AG09319 (cell line): Measurements from ENCODE around the gene DDIT3.
A peak's percentile ranks its signal among the peaks of the same experiment; 100 is the strongest.

ENCODE experiments used
- DNase-seq: peaks from one replicate; pipeline ENCODE4 v3.0.0-alpha.2; 2010; ENCODE audit warnings: low read depth; ENCODE audit errors: extremely low read depth
- CTCF ChIP-seq: IDR thresholded peaks from 2 replicates; pipeline ENCODE4 v1.5.1; 2011; ENCODE audit warnings: low read depth, mild to moderate bottlenecking, inconsistent platforms, low read length, moderate library complexity

DDIT3 gene

GRCh38 chr12:57547288-57548012 lies 27.1 kb upstream of the DDIT3 start:
- DNase-seq, result no peak

GRCh38 chr12:57546438-57547287 lies 26.3 kb upstream of the DDIT3 start, which contains the start of gene DCTN2:
TSS of gene DCTN2 (minus strand) at chr12:57547192. CDS start at chr12:57547063, 129 bp downstream.
- peak; percentile 92 for DNase-seq
- TF ChIP-seq CTCF, result no peak; the same call in none of the 2 replicates

More at GRCh38 chr12:57547288-57548012, 27.1 kb upstream of the DDIT3 start:
- no peak for TF ChIP-seq CTCF

GRCh38 chr12:57545809-57546437 lies 25.6 kb upstream of the DDIT3 start:
- TF ChIP-seq CTCF, result no peak
- DNase-seq, result no peak

GRCh38 chr12:57543581-57543980 lies 23.3 kb upstream of the DDIT3 start:
- TF ChIP-seq CTCF, result no peak

GRCh38 chr12:57541717-57542116 lies 21.4 kb upstream of the DDIT3 start:
- no peak for DNase-seq
- no peak for TF ChIP-seq CTCF

More at GRCh38 chr12:57543581-57543980, 23.3 kb upstream of the DDIT3 start:
- no peak for DNase-seq

- DNase-seq, result no peak
- no peak for TF ChIP-seq CTCF
Measured at GRCh38 chr12:57541001-57541400, 20.7 kb upstream of the DDIT3 start.
